Natural killer cell (primary cell): ENCODE results near the gene SSTR3. TPM values are rescaled to one million over a fixed set of nuclear protein-coding genes. Genes with fewer than 3 reads are reported as not detected.

ENCODE experiments used
- ATAC-seq, 3 donors: fragments of 150-1000 bp in 2 of 3; fragments of 200-7000 bp in 1 of 3; cut with Tn5 transposase; 1 replicate in 1 of 3; 2 replicates in 2 of 3; pipeline ENCODE4 v1.10.0; 2021; ENCODE audit warnings: mild to moderate bottlenecking in 2 of 3, moderate library complexity in 2 of 3
- DNase-seq, 2 donors: peaks; one replicate each; pipeline versions ENCODE4 v3.0.0 to v3.0.0-alpha.2; 2013 to 2021; ENCODE audit warnings: mixed read lengths in 1 of 2
- H3K27ac ChIP-seq: one replicate; pipeline ENCODE4 v1.5.1; 2013; ENCODE audit warnings: mild to moderate bottlenecking, low read length
- H3K27me3 ChIP-seq: one replicate; pipeline ENCODE4 v1.6.1; 2013; ENCODE audit warnings: low read length; ENCODE audit not compliant: control insufficient read depth, insufficient read depth
- H3K36me3 ChIP-seq: one replicate; pipeline ENCODE4 v1.6.1; 2013; ENCODE audit warnings: low read length; ENCODE audit not compliant: control insufficient read depth, insufficient read depth
- H3K4me1 ChIP-seq: one replicate; pipeline ENCODE4 v1.6.1; 2013; ENCODE audit warnings: low read length; ENCODE audit not compliant: control insufficient read depth, insufficient read depth
- H3K4me3 ChIP-seq: one replicate; pipeline ENCODE4 v1.5.1; 2013; ENCODE audit warnings: low read length
- H3K9me3 ChIP-seq: one replicate; pipeline ENCODE4 v1.6.1; 2013; ENCODE audit warnings: low read length; ENCODE audit not compliant: control insufficient read depth, insufficient read depth
- H3K27ac Mint-ChIP-seq, 2 donors: one replicate each; pipeline ENCODE4 v1.8.0; 2022; ENCODE audit warnings: mild to moderate bottlenecking in 2 of 2, mixed read lengths in 2 of 2, moderate library complexity in 1 of 2
- H3K27me3 Mint-ChIP-seq, 2 donors: one replicate each; pipeline ENCODE4 v1.8.0; 2022; ENCODE audit warnings: low read depth in 2 of 2, mixed read lengths in 2 of 2
- H3K36me3 Mint-ChIP-seq: one replicate; pipeline ENCODE4 v1.8.0; 2022; ENCODE audit warnings: mixed read lengths
- H3K4me1 Mint-ChIP-seq, 2 donors: one replicate each; pipeline ENCODE4 v1.8.0; 2022; ENCODE audit warnings: mixed read lengths in 2 of 2
- H3K4me3 Mint-ChIP-seq: one replicate; pipeline ENCODE4 v1.8.0; 2022; ENCODE audit warnings: mild to moderate bottlenecking, moderate library complexity, mixed read lengths
- H3K9me3 Mint-ChIP-seq, 2 donors: one replicate each; pipeline ENCODE4 v1.8.0; 2022; ENCODE audit warnings: mixed read lengths in 2 of 2
- WGBS: methylation state at CpG from one replicate; pipeline ENCODE4 v1.1.7; 2013; ENCODE audit warnings: missing lambda C conversion rate; ENCODE audit not compliant: insufficient coverage; 5-methylcytosine and 5-hydroxymethylcytosine counted together
- intact Hi-C: fragments of 100-400 bp; cut with micrococcal nuclease; formaldehyde crosslinking; loops from one replicate; pipeline ENCODE4 v1.14.2; 2022
- total RNA-seq, 4 donors: library from RNA; stranded (reverse); fragments of 120-200 nt in 1 of 4; gene quantifications; one replicate each; pipeline versions ENCODE4 v1.2.3 to v1.2.4, GENCODE V29; 2013 to 2022
- TF ChIP-seq, protein P1 (sequence below): fragments of 200-600 bp; IDR thresholded peaks from one replicate; pipeline ENCODE4 v1.8.0; 2022; ENCODE audit warnings: antibody characterized with exemption

The SSTR3 gene
- total RNA-seq, 3 donors from 2014 or later (not counting 1 experiment from before 2014, with no cell fraction given), result 0.20 to 0.64 (median 0.23) TPM

DNA sequence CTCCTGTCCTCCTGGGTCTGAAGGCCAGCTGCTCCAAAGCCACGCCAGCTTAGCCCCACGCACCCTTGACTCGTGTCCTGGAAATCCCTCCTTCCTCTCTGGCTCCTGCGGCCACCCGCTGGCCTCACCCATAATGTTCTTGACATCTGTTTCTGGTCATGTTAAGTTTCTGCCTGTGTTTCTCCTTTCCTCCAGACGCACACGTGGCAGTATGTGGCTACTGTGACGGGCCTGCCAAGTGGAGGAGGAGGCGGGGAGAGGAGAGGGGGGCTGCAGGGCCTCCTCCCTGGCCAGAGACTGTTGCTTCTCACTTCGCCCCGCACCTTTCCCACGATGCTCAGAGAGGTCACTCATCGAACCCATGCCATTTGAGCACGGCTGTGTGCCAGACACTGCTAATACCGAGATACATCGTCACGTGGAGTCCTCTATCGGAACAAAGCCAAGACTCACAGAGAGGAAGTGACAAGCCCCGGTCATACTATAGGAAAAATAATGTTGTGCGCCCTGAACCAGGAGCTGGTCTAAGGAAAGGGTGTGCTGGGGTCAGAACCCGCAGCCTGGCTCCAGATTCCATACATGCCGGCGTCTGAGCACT, 35.7 kb downstream of the SSTR3 start:
- peaks cover 21 to 34% of the 10 kb centered on the region in 2 donors for H3K4me1 Mint-ChIP-seq
- peak overlapping the region; percentile 68 for H3K4me3 Mint-ChIP-seq
- no peaks in the 10 kb centered on the region for H3K9me3 Mint-ChIP-seq
- WGBS, result 22% methylated on average over 23 of the region's 23 CpGs
- TF ChIP-seq, protein P1, sequence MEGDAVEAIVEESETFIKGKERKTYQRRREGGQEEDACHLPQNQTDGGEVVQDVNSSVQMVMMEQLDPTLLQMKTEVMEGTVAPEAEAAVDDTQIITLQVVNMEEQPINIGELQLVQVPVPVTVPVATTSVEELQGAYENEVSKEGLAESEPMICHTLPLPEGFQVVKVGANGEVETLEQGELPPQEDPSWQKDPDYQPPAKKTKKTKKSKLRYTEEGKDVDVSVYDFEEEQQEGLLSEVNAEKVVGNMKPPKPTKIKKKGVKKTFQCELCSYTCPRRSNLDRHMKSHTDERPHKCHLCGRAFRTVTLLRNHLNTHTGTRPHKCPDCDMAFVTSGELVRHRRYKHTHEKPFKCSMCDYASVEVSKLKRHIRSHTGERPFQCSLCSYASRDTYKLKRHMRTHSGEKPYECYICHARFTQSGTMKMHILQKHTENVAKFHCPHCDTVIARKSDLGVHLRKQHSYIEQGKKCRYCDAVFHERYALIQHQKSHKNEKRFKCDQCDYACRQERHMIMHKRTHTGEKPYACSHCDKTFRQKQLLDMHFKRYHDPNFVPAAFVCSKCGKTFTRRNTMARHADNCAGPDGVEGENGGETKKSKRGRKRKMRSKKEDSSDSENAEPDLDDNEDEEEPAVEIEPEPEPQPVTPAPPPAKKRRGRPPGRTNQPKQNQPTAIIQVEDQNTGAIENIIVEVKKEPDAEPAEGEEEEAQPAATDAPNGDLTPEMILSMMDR, result no peak
- peak overlapping the region in 1 of 2 donors; percentile 88 for H3K27ac Mint-ChIP-seq
- Histone ChIP-seq H3K27me3 (no peaks in the 10 kb centered on the region), H3K4me3 (no peak overlapping the region), H3K27ac (peak overlapping the region; percentile 5), H3K9me3 (no peaks in the 10 kb centered on the region), H3K36me3 (no peaks in the 10 kb centered on the region), H3K4me1 (peaks cover 37% of the 10 kb centered on the region)
- intact Hi-C loops, result no loop called here
- ATAC-seq (peak; percentile 56 to 82 (median 80)), DNase-seq (peak in 1 of 2 donors; percentile 32)
- H3K36me3 Mint-ChIP-seq, result no peaks in the 10 kb centered on the region
- peaks cover 0 to 4% of the 10 kb centered on the region in 2 donors for H3K27me3 Mint-ChIP-seq

DNA sequence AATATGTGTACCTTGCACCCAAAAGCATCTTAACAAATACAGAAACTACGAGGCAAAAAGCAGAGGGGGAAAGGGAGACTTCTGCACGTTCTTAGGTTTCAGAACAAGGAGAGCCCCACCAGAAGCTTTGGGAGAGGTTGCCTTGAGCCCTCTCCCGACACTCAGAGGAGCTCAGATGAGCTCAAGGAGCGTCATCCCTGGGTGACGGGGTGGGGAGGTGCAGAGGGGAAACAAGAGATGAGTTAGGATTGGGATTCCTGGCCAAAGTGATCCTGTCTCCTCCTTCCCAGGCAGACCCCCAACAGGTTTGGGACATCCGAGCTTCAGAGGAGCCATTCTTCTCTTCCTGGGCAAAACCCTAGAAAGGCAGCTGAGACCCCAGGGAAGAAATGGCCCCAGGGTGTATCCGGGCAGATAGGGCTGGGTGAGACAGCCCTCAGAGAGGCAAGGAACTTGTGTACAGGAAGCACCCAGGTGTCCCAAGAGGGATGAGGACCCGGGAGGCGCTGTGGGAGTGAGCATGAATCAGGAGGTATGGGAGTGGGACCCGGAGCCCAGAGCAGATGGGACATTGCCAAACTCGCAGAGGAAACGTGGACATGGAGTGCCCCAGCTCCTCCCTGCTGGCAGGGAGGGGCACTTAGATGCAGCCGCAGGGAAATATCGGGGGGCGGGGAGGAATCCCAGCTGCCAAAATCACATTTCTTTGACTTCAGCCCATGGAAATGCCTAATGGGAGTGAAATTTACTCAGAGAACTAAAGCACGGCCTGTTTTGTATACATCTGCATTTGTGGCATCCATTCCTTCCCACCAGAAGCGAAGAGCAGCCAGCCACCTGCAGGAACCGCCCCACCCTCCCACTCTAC, 36.6 kb downstream of the SSTR3 start:
- Histone ChIP-seq H3K4me3 (no peak overlapping the region), H3K27ac (no peak overlapping the region), H3K9me3 (no peaks in the 10 kb centered on the region), H3K27me3 (no peaks in the 10 kb centered on the region), H3K36me3 (no peaks in the 10 kb centered on the region), H3K4me1 (peaks cover 39% of the 10 kb centered on the region)
- H3K27me3 Mint-ChIP-seq, result peaks cover 0 to 4% of the 10 kb centered on the region in 2 donors
- H3K9me3 Mint-ChIP-seq, result no peaks in the 10 kb centered on the region
- peak overlapping the region in 1 of 2 donors; percentile 88 for H3K27ac Mint-ChIP-seq
- 87% methylated on average over 17 of the region's 18 CpGs for WGBS
- intact Hi-C loops, result no loop called here
- TF ChIP-seq, protein P1, result no peak
- no peak overlapping the region for H3K4me3 Mint-ChIP-seq
- ATAC-seq (no peak), DNase-seq (no peak)
- H3K36me3 Mint-ChIP-seq, result no peaks in the 10 kb centered on the region
- H3K4me1 Mint-ChIP-seq, result peaks cover 21 to 34% of the 10 kb centered on the region in 2 donors

DNA sequence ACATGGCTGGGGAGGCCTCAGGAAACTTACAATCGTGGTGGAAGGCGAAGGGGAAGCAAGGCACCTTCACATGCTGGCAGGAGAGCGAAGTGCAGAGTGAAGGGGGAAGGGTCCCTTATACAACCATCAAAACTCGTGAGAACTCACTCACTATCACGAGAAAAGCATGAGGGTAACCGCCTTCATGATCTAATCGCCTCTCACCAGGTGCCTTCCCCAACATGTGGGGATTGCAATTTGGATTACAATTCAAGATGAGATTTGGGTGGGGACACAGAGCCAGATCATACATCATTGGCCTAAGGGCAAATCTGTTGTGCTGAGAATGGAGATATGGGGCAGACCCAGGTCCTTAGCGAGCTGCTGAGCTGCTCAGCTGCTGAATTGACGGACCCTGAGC, 37.3 kb downstream of the SSTR3 start:
- TF ChIP-seq, protein P1, result no peak
- H3K4me3 ChIP-seq, result no peak overlapping the region
- no peaks in the 10 kb centered on the region for H3K9me3 ChIP-seq
- Mint-ChIP-seq H3K36me3 (no peaks in the 10 kb centered on the region), H3K27me3 (peaks cover 0 to 4% of the 10 kb centered on the region in 2 donors), H3K4me1 (peaks cover 25 to 32% of the 10 kb centered on the region in 2 donors), H3K27ac (no peak overlapping the region), H3K4me3 (no peak overlapping the region), H3K9me3 (no peaks in the 10 kb centered on the region)
- DNase-seq, result peak in 1 of 2 donors; percentile 7
- WGBS, result 93% methylated on average over 9 of the region's 9 CpGs
- ATAC-seq, result no peak
- H3K4me1 ChIP-seq, result peaks cover 46% of the 10 kb centered on the region
- no peak overlapping the region for H3K27ac ChIP-seq
- H3K36me3 ChIP-seq, result no peaks in the 10 kb centered on the region
- intact Hi-C loops, result no loop called here
- no peaks in the 10 kb centered on the region for H3K27me3 ChIP-seq
